Measurements from ENCODE around the gene DTX1.
"Not testable (repeated sequence)": the region's sequence is repeated elsewhere in the genome, so short reads cannot be mapped to it uniquely, and the experiment has no call there.

The DTX1 gene

GRCh38 chr12:113115455-113116126 lies 59.1 kb downstream of the DTX1 start:
- no peak for DNase-seq (ENCODE audit: low read depth)

GRCh38 chr12:113116875-113117274 lies 60.3 kb downstream of the DTX1 start:
- no peak for DNase-seq (ENCODE audit: low read depth)

DNA sequence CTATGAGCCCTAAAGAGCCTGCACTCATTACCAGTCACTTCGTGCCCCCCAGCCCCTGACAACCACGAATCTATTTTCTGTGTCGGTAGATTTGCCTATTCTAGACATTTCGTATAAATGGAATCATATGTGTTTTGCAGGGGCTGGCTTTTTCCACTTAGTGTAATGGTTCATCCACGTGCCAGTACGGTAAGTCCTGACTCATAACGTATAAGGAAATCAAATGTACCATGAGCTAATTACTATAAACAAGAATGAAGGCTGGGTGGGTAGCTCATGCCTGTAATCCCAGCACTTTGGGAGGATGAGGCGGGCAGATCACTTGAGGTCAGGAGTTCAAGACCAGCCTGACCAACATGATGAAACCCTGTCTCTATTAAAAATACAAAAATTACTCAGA lies 61.2 kb downstream of the DTX1 start:
- not testable (repeated sequence) for DNase-seq (ENCODE audit: low read depth)

DNA sequence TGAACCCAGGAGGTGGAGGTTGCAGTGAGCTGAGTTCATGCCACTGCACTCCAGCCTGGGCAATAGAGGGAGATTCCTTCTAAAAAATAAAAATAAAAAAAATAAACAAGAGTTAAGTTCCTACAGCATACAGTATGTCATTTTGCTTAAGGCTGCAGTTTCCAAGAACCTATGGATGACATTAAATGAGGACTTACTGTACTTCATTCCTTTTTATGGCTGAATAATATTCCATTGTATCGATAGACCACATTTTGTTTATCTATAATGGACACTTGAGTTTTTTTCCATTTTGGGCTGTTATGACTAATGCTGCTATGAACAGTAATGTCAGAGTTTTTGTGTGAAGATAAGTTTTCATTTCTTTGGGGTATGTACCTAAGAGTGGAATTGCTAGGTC lies 61.6 kb downstream of the DTX1 start:
- no peak for DNase-seq (ENCODE audit: low read depth)

DNA sequence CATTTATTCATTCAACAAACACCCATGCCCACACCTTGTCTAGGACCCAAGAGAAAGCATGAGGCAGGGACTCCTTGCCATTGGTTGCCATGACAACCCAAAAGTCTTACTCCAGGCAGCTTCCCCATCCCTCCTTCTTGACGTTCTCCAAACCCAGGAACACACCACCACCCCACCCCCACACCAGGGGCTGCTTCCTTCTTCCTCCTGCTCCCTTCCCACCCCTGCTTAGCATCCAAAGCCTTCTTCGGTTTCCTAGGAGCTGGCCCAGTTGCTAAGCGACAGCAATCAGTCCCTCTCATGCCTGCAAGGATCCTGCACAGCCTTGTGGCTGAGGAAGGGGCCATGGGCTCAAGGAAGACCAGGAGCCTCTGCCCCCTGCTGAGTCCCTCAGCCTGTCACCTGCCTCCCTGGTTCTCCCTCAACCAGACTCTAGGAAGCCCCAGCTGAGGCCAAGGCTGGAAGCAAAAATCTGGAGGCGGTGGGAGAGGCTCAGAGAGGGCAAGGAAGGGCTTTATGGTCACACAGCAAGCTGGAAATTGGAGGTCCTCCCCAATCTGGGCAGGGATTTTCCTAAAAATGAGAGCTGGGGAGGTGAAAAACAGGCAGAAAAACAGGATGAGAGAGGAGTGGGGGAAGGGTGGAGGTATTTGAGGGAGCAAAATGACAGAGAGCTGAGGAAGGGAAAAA lies 63.6 kb downstream of the DTX1 start:
- no peak for DNase-seq (ENCODE audit: low read depth)

GRCh38 chr12:113120670-113121370 lies 64.3 kb downstream of the DTX1 start:
- no peak for DNase-seq (ENCODE audit: low read depth)

GRCh38 chr12:113127791-113128199 lies 71.3 kb downstream of the DTX1 start:
- DNase-seq (ENCODE audit: low read depth): no peak

- no peak for DNase-seq (ENCODE audit: low read depth)
Measured at GRCh38 chr12:113128802-113129663, 72.5 kb downstream of the DTX1 start.

- no peak for DNase-seq (ENCODE audit: low read depth)
Measured at GRCh38 chr12:113129664-113130456, 73.3 kb downstream of the DTX1 start.

DNA sequence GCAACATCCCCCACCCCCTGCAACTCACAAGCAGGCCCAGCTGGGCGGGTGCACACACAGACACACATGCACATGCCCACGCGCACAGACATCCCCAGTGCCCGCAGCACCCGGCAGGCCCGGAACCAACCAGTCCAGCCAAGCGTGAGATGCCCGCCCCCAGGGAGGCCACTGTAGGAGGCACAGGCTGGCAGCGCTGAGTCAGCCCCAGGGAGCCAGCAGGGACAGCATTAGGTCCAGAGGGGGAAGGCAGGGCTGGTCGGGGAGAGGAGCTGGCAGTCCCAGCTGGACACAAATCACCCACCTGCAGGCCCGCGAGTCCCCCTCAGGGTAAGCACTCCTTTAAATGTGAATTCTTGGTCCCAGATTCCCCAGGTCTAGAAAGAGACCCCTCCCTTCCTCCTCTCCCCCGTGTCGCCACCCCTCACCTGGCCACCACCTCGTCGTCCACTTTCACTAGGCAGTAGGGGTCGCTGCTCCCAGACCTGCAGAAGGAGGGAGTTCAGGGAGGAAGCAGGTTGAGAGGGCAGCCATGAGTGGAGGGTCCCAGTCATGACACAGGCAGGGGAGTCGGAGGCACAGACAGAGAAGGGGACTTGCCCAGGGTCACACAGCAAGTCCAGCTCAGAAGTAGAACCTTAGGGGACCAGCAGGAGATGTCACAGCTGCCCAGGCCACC lies 74.1 kb downstream of the DTX1 start:
- no peak for DNase-seq (ENCODE audit: low read depth)

DNA sequence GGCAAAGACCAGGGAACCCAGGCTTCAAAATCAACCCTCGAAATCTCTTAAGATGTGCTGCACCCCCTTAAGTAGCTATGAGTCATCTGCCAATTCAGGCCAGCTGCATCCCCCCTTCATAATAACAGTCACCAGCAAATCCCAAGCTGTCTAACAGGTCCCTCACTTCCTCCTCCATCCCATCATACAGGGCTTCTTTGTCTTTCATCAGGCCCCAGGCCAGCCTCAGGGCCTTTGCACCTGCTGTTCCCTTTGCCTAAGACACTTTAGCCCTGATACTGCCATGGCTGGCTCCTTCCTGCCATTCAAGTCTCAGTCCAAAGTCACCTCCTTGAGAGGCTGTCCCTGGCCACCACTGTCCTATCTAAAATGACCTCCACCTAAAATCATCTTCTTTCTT lies 75.0 kb downstream of the DTX1 start:
- DNase-seq (ENCODE audit: low read depth): no peak

- no peak for DNase-seq (ENCODE audit: low read depth)
Measured at GRCh38 chr12:113133036-113133435, 76.5 kb downstream of the DTX1 start.

- no peak for DNase-seq (ENCODE audit: low read depth)
Measured at GRCh38 chr12:113133666-113134065, 77.1 kb downstream of the DTX1 start.

GRCh38 chr12:113134071-113134470 lies 77.5 kb downstream of the DTX1 start:
- DNase-seq (ENCODE audit: low read depth): no peak

- DNase-seq (ENCODE audit: low read depth): no peak
Measured at GRCh38 chr12:113134521-113134951, 78.0 kb downstream of the DTX1 start.

GRCh38 chr12:113135178-113136127 lies 78.9 kb downstream of the DTX1 start, which contains the start of gene RASAL1:
RASAL1 (minus strand) TSS chr12:113135761; CDS start chr12:113135462, 299 bp downstream.
- no peak for DNase-seq (ENCODE audit: low read depth)

- DNase-seq (ENCODE audit: low read depth): no peak
Measured at GRCh38 chr12:113136128-113136989, 79.8 kb downstream of the DTX1 start.

DNA sequence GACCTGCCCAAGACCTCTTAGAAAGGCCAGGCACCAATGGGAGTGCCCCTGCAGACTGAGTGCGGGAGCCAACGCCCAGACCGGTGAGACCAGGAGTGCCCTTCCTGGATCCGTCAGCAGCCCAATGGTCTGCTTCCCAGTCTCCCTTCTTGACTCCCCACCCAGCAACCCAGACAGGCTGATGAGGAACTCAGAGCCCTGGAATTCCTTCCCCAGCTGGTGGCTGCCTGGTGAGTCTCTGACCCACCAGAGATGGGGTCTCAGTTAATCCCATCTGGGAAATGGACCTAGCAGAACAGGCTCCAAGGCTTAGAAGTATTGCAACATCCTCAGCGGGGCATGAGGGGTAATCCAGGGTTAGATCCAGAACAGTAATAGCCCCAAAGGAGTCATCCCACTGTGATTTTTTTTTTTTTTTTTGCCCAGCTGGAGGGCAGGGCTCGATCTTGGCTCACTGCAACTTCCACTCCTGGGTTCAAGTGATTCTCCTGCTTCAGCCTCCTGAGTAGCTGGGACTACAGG lies 80.5 kb downstream of the DTX1 start:
- no peak for DNase-seq (ENCODE audit: low read depth)
